Nephron (organoid): ENCODE results near the gene EEF1AKMT3.

ENCODE experiments used
- H3K27ac Mint-ChIP-seq, 3 experiments: 2 replicates each; pipeline ENCODE4 v1.8.0; 2020; ENCODE audit warnings: mixed read lengths in 3 of 3, mild to moderate bottlenecking in 2 of 3, moderate library complexity in 1 of 3
- H3K27me3 Mint-ChIP-seq: 2 replicates; pipeline ENCODE4 v1.8.0; 2021; ENCODE audit warnings: low read depth, mild to moderate bottlenecking, moderate library complexity, mixed read lengths
- H3K36me3 Mint-ChIP-seq: 2 replicates; pipeline ENCODE4 v1.8.0; 2020; ENCODE audit warnings: low read depth, mixed read lengths
- H3K4me1 Mint-ChIP-seq: 2 replicates; pipeline ENCODE4 v1.8.0; 2020; ENCODE audit warnings: mixed read lengths
- H3K4me3 Mint-ChIP-seq, 3 experiments: 2 replicates each; pipeline ENCODE4 v1.8.0; 2020; ENCODE audit warnings: mild to moderate bottlenecking in 3 of 3, mixed read lengths in 3 of 3, moderate library complexity in 2 of 3
- H3K9me3 Mint-ChIP-seq: 2 replicates; pipeline ENCODE4 v1.8.0; 2020; ENCODE audit warnings: mixed read lengths
- CTCF ChIP-seq, 3 experiments: fragments of 200-600 bp; sonication (generic); IDR thresholded peaks; one replicate each; pipeline ENCODE4 v1.5.0; 2021; ENCODE audit warnings: antibody characterized with exemption in 3 of 3; ENCODE audit not compliant: unreplicated experiment in 3 of 3

EEF1AKMT3 gene

GRCh38 chr12:57729321-57729844 lies 43.0 kb upstream of the EEF1AKMT3 start:
- peaks cover 12% of the 10 kb centered on the region for H3K36me3 Mint-ChIP-seq
- peaks cover 96% of the 10 kb centered on the region for H3K27me3 Mint-ChIP-seq
- TF ChIP-seq CTCF (IDR thresholded peaks at IDR 0.05; ENCODE audit: unreplicated experiment in 3 of 3), result no peak
- H3K4me3 Mint-ChIP-seq, result peak overlapping the region in 2 of 3 experiments; percentile 18 to 53
- H3K9me3 Mint-ChIP-seq, result no peaks in the 10 kb centered on the region
- H3K27ac Mint-ChIP-seq, result no peak overlapping the region
- H3K4me1 Mint-ChIP-seq, result peaks cover 7% of the 10 kb centered on the region

- Mint-ChIP-seq H3K9me3 (no peaks in the 10 kb centered on the region), H3K27ac (no peak overlapping the region), H3K27me3 (peaks cover 96% of the 10 kb centered on the region), H3K4me3 (no peak overlapping the region), H3K36me3 (peaks cover 12% of the 10 kb centered on the region), H3K4me1 (peaks cover 18% of the 10 kb centered on the region)
- no peak for TF ChIP-seq CTCF (IDR thresholded peaks at IDR 0.05; ENCODE audit: unreplicated experiment in 3 of 3)
Measured at GRCh38 chr12:57730336-57731067, 41.9 kb upstream of the EEF1AKMT3 start.

- H3K27me3 Mint-ChIP-seq, result peaks cover 99% of the 10 kb centered on the region
- H3K4me1 Mint-ChIP-seq, result peaks cover 26% of the 10 kb centered on the region
- no peak overlapping the region for H3K27ac Mint-ChIP-seq
- H3K36me3 Mint-ChIP-seq, result peaks cover 12% of the 10 kb centered on the region
- H3K9me3 Mint-ChIP-seq, result no peaks in the 10 kb centered on the region
- no peak for TF ChIP-seq CTCF (IDR thresholded peaks at IDR 0.05; ENCODE audit: unreplicated experiment in 3 of 3)
- H3K4me3 Mint-ChIP-seq, result no peak overlapping the region
Measured at GRCh38 chr12:57731411-57732080, 40.9 kb upstream of the EEF1AKMT3 start.

GRCh38 chr12:57732270-57732669 lies 40.1 kb upstream of the EEF1AKMT3 start:
- Mint-ChIP-seq H3K27me3 (peaks cover 100% of the 10 kb centered on the region), H3K27ac (no peak overlapping the region), H3K4me1 (peaks cover 30% of the 10 kb centered on the region), H3K4me3 (no peak overlapping the region), H3K9me3 (no peaks in the 10 kb centered on the region), H3K36me3 (peaks cover 12% of the 10 kb centered on the region)
- TF ChIP-seq CTCF (IDR thresholded peaks at IDR 0.05; ENCODE audit: unreplicated experiment in 3 of 3), result no peak

- Mint-ChIP-seq H3K9me3 (no peaks in the 10 kb centered on the region), H3K4me1 (peaks cover 30% of the 10 kb centered on the region), H3K36me3 (peaks cover 12% of the 10 kb centered on the region), H3K27ac (no peak overlapping the region), H3K27me3 (peaks cover 93% of the 10 kb centered on the region), H3K4me3 (peak overlapping the region in 1 of 3 experiments; percentile 34)
- TF ChIP-seq CTCF (IDR thresholded peaks at IDR 0.05; ENCODE audit: unreplicated experiment in 3 of 3), result no peak
Measured at GRCh38 chr12:57732726-57733593, 39.5 kb upstream of the EEF1AKMT3 start.
